ENCODE measurements around the gene SMPD4. TPM values are rescaled to one million over a fixed set of nuclear protein-coding genes. Genes with fewer than 3 reads are reported as not detected.

Gene SMPD4
- total RNA-seq, 1 experiment from 2014 or later, result 95.8 TPM

DNA sequence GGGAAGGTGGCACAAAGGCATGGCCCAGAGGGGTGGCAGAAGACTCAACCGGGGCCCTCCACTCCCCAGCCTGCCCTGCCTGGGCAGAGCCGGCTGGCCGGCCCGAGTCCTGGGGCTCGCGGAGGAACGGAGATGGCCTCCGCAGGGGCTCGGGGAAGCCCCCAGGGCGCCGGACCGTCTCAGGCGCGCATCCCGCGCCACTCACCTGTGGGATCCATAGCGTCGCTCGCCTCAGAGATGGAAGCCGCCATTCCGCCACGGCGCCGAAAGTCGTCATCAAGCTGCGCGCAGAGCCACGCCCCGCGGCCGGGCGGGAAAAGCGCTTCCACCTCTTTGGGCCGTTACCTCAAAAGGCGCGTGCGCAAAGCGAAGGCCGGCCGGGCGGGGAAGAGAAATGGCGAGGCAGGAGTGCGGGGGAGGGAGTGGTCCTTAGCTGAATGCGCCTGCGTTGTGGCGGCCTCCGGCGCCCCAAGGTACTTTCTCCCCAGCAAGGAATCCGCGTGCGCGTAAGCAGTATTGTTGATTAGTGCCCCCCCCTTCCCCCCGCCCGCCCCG, at the start of gene SMPD4 (continued):
- TF ChIP-seq, protein P1, sequence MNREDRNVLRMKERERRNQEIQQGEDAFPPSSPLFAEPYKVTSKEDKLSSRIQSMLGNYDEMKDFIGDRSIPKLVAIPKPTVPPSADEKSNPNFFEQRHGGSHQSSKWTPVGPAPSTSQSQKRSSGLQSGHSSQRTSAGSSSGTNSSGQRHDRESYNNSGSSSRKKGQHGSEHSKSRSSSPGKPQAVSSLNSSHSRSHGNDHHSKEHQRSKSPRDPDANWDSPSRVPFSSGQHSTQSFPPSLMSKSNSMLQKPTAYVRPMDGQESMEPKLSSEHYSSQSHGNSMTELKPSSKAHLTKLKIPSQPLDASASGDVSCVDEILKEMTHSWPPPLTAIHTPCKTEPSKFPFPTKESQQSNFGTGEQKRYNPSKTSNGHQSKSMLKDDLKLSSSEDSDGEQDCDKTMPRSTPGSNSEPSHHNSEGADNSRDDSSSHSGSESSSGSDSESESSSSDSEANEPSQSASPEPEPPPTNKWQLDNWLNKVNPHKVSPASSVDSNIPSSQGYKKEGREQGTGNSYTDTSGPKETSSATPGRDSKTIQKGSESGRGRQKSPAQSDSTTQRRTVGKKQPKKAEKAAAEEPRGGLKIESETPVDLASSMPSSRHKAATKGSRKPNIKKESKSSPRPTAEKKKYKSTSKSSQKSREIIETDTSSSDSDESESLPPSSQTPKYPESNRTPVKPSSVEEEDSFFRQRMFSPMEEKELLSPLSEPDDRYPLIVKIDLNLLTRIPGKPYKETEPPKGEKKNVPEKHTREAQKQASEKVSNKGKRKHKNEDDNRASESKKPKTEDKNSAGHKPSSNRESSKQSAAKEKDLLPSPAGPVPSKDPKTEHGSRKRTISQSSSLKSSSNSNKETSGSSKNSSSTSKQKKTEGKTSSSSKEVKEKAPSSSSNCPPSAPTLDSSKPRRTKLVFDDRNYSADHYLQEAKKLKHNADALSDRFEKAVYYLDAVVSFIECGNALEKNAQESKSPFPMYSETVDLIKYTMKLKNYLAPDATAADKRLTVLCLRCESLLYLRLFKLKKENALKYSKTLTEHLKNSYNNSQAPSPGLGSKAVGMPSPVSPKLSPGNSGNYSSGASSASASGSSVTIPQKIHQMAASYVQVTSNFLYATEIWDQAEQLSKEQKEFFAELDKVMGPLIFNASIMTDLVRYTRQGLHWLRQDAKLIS (CRISPR knock-in tag; IDR thresholded peaks at IDR 0.05; ENCODE audit: borderline replicate concordance), result no peak
- TF ChIP-seq, protein P2, sequence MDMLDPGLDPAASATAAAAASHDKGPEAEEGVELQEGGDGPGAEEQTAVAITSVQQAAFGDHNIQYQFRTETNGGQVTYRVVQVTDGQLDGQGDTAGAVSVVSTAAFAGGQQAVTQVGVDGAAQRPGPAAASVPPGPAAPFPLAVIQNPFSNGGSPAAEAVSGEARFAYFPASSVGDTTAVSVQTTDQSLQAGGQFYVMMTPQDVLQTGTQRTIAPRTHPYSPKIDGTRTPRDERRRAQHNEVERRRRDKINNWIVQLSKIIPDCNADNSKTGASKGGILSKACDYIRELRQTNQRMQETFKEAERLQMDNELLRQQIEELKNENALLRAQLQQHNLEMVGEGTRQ (CRISPR knock-in tag; IDR thresholded peaks at IDR 0.05), result no peak; the same call in 1 of the 2 replicates
- TF ChIP-seq KAT7 (CRISPR knock-in tag; IDR thresholded peaks at IDR 0.05; ENCODE audit: borderline replicate concordance) (no peak), ZNF263 (CRISPR knock-in tag; IDR thresholded peaks at IDR 0.05; ENCODE audit: low read depth) (no peak), ZNF671 (CRISPR knock-in tag; IDR thresholded peaks at IDR 0.05) (no peak), RORB (CRISPR knock-in tag; IDR thresholded peaks at IDR 0.05) (no peak), ZNF121 (CRISPR knock-in tag; IDR thresholded peaks at IDR 0.05) (no peak), MYBL2 (CRISPR knock-in tag; IDR thresholded peaks at IDR 0.05) (peak; percentile 97; the same call in 1 of the 2 replicates), PRRX2 (CRISPR knock-in tag; IDR thresholded peaks at IDR 0.05) (no peak)
- TF ChIP-seq, protein P3, sequence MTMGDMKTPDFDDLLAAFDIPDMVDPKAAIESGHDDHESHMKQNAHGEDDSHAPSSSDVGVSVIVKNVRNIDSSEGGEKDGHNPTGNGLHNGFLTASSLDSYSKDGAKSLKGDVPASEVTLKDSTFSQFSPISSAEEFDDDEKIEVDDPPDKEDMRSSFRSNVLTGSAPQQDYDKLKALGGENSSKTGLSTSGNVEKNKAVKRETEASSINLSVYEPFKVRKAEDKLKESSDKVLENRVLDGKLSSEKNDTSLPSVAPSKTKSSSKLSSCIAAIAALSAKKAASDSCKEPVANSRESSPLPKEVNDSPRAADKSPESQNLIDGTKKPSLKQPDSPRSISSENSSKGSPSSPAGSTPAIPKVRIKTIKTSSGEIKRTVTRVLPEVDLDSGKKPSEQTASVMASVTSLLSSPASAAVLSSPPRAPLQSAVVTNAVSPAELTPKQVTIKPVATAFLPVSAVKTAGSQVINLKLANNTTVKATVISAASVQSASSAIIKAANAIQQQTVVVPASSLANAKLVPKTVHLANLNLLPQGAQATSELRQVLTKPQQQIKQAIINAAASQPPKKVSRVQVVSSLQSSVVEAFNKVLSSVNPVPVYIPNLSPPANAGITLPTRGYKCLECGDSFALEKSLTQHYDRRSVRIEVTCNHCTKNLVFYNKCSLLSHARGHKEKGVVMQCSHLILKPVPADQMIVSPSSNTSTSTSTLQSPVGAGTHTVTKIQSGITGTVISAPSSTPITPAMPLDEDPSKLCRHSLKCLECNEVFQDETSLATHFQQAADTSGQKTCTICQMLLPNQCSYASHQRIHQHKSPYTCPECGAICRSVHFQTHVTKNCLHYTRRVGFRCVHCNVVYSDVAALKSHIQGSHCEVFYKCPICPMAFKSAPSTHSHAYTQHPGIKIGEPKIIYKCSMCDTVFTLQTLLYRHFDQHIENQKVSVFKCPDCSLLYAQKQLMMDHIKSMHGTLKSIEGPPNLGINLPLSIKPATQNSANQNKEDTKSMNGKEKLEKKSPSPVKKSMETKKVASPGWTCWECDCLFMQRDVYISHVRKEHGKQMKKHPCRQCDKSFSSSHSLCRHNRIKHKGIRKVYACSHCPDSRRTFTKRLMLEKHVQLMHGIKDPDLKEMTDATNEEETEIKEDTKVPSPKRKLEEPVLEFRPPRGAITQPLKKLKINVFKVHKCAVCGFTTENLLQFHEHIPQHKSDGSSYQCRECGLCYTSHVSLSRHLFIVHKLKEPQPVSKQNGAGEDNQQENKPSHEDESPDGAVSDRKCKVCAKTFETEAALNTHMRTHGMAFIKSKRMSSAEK (CRISPR knock-in tag; IDR thresholded peaks at IDR 0.05; ENCODE audit: borderline replicate concordance), result no peak
- TF ChIP-seq, protein P4, sequence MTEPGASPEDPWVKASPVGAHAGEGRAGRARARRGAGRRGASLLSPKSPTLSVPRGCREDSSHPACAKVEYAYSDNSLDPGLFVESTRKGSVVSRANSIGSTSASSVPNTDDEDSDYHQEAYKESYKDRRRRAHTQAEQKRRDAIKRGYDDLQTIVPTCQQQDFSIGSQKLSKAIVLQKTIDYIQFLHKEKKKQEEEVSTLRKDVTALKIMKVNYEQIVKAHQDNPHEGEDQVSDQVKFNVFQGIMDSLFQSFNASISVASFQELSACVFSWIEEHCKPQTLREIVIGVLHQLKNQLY (CRISPR knock-in tag; IDR thresholded peaks at IDR 0.05), result no peak
- TF ChIP-seq, protein P5, sequence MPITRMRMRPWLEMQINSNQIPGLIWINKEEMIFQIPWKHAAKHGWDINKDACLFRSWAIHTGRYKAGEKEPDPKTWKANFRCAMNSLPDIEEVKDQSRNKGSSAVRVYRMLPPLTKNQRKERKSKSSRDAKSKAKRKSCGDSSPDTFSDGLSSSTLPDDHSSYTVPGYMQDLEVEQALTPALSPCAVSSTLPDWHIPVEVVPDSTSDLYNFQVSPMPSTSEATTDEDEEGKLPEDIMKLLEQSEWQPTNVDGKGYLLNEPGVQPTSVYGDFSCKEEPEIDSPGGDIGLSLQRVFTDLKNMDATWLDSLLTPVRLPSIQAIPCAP (CRISPR knock-in tag; IDR thresholded peaks at IDR 0.05), result no peak
- TF ChIP-seq, protein P6, sequence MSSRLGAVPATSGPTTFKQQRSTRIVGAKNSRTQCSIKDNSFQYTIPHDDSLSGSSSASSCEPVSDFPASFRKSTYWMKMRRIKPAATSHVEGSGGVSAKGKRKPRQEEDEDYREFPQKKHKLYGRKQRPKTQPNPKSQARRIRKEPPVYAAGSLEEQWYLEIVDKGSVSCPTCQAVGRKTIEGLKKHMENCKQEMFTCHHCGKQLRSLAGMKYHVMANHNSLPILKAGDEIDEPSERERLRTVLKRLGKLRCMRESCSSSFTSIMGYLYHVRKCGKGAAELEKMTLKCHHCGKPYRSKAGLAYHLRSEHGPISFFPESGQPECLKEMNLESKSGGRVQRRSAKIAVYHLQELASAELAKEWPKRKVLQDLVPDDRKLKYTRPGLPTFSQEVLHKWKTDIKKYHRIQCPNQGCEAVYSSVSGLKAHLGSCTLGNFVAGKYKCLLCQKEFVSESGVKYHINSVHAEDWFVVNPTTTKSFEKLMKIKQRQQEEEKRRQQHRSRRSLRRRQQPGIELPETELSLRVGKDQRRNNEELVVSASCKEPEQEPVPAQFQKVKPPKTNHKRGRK (CRISPR knock-in tag; IDR thresholded peaks at IDR 0.05; ENCODE audit: borderline replicate concordance), result no peak
- TF ChIP-seq, protein P7, sequence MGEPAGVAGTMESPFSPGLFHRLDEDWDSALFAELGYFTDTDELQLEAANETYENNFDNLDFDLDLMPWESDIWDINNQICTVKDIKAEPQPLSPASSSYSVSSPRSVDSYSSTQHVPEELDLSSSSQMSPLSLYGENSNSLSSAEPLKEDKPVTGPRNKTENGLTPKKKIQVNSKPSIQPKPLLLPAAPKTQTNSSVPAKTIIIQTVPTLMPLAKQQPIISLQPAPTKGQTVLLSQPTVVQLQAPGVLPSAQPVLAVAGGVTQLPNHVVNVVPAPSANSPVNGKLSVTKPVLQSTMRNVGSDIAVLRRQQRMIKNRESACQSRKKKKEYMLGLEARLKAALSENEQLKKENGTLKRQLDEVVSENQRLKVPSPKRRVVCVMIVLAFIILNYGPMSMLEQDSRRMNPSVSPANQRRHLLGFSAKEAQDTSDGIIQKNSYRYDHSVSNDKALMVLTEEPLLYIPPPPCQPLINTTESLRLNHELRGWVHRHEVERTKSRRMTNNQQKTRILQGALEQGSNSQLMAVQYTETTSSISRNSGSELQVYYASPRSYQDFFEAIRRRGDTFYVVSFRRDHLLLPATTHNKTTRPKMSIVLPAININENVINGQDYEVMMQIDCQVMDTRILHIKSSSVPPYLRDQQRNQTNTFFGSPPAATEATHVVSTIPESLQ (CRISPR knock-in tag; IDR thresholded peaks at IDR 0.05), result no peak
- TF ChIP-seq, protein P8, sequence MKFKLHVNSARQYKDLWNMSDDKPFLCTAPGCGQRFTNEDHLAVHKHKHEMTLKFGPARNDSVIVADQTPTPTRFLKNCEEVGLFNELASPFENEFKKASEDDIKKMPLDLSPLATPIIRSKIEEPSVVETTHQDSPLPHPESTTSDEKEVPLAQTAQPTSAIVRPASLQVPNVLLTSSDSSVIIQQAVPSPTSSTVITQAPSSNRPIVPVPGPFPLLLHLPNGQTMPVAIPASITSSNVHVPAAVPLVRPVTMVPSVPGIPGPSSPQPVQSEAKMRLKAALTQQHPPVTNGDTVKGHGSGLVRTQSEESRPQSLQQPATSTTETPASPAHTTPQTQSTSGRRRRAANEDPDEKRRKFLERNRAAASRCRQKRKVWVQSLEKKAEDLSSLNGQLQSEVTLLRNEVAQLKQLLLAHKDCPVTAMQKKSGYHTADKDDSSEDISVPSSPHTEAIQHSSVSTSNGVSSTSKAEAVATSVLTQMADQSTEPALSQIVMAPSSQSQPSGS (CRISPR knock-in tag; IDR thresholded peaks at IDR 0.05; ENCODE audit: borderline replicate concordance, low read depth), result no peak
- TF ChIP-seq, protein P9, sequence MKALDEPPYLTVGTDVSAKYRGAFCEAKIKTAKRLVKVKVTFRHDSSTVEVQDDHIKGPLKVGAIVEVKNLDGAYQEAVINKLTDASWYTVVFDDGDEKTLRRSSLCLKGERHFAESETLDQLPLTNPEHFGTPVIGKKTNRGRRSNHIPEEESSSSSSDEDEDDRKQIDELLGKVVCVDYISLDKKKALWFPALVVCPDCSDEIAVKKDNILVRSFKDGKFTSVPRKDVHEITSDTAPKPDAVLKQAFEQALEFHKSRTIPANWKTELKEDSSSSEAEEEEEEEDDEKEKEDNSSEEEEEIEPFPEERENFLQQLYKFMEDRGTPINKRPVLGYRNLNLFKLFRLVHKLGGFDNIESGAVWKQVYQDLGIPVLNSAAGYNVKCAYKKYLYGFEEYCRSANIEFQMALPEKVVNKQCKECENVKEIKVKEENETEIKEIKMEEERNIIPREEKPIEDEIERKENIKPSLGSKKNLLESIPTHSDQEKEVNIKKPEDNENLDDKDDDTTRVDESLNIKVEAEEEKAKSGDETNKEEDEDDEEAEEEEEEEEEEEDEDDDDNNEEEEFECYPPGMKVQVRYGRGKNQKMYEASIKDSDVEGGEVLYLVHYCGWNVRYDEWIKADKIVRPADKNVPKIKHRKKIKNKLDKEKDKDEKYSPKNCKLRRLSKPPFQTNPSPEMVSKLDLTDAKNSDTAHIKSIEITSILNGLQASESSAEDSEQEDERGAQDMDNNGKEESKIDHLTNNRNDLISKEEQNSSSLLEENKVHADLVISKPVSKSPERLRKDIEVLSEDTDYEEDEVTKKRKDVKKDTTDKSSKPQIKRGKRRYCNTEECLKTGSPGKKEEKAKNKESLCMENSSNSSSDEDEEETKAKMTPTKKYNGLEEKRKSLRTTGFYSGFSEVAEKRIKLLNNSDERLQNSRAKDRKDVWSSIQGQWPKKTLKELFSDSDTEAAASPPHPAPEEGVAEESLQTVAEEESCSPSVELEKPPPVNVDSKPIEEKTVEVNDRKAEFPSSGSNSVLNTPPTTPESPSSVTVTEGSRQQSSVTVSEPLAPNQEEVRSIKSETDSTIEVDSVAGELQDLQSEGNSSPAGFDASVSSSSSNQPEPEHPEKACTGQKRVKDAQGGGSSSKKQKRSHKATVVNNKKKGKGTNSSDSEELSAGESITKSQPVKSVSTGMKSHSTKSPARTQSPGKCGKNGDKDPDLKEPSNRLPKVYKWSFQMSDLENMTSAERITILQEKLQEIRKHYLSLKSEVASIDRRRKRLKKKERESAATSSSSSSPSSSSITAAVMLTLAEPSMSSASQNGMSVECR (CRISPR knock-in tag; IDR thresholded peaks at IDR 0.05; ENCODE audit: borderline replicate concordance), result no peak
- TF ChIP-seq, protein P10, sequence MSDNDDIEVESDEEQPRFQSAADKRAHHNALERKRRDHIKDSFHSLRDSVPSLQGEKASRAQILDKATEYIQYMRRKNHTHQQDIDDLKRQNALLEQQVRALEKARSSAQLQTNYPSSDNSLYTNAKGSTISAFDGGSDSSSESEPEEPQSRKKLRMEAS (CRISPR knock-in tag; IDR thresholded peaks at IDR 0.05), result peak; percentile 86

All from WTC11 (cell line).